Measurements from ENCODE around the gene DEGS2. TPM values are rescaled to one million over a fixed set of nuclear protein-coding genes. Genes with fewer than 3 reads are reported as not detected.
"Not testable (repeated sequence)": the region's sequence is repeated elsewhere in the genome, so short reads cannot be mapped to it uniquely, and the experiment has no call there.

Gene DEGS2
- total RNA-seq, 2 experiments from 2014 or later = 0.52 to 0.99 TPM

GRCh38 chr14:100172811-100173210 lies 13.4 kb upstream of the DEGS2 start:
- Mint-ChIP-seq H3K27ac (no peak overlapping the region), H3K36me3 (ENCODE audit: low read depth) (no peaks in the 10 kb centered on the region), H3K27me3 (ENCODE audit: low read depth) (no peaks in the 10 kb centered on the region), H3K4me3 (no peak overlapping the region), H3K4me1 (ENCODE audit: low read depth) (no peaks in the 10 kb centered on the region), H3K9me3 (no peaks in the 10 kb centered on the region)
- no peak for DNase-seq
- intact Hi-C loops (cut with micrococcal nuclease) = no loop called here
- CTCF ChIA-PET = interaction anchor here (0.7 kb wide), 2 partner anchors 18 to 97 kb away, joined by 3 read pairs; no protein-coding TSS in a partner anchor

DNA sequence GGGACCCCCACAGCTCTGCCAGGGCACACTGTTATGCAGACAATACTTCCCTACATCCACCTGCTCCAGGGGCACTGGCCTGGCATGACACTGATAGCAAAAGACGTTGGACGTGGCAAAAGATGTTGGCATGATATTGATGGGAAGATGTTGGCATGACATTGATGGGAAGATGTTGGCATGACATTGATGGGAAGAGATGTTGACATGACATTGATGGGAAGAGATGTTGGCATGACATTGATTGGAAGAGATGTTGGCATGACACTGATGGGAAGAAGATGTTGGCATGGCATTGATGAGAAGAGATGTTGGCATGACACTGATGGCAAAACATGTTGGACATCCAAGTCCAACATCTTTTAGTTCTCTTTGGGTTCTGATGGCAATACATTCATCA lies 11.4 kb upstream of the DEGS2 start:
- CTCF ChIA-PET = interaction anchor here (0.7 kb wide), 1 partner anchor 63 kb away, joined by 3 read pairs; no protein-coding TSS in a partner anchor
- Mint-ChIP-seq H3K36me3 (ENCODE audit: low read depth) (no peaks in the 10 kb centered on the region), H3K4me3 (no peak overlapping the region), H3K9me3 (no peaks in the 10 kb centered on the region), H3K4me1 (ENCODE audit: low read depth) (peaks cover 7% of the 10 kb centered on the region), H3K27me3 (ENCODE audit: low read depth) (no peaks in the 10 kb centered on the region), H3K27ac (no peak overlapping the region)
- DNase-seq = no peak
- intact Hi-C loops (cut with micrococcal nuclease) = no loop called here

DNA sequence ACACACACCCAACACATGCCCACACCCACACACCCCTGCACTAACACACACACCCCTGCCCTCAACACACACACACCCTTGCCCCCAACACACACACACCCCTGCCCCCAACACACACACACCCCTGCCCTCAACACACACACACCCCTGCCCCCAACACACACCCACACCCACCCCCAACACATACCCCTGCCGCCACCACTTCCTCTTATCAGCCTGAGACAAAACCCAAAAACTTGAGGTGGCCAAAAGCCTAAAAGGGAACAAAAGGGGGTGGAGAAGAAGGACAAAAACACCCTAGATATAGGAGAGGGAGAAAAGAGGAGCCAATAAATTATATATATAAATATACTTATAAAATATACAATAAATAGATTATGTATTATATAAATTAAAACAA lies 9.1 kb upstream of the DEGS2 start:
- Mint-ChIP-seq H3K36me3 (ENCODE audit: low read depth) (no peaks in the 10 kb centered on the region), H3K4me3 (no peak overlapping the region), H3K27ac (no peak overlapping the region), H3K9me3 (no peaks in the 10 kb centered on the region), H3K4me1 (ENCODE audit: low read depth) (peaks cover 8% of the 10 kb centered on the region), H3K27me3 (ENCODE audit: low read depth) (no peaks in the 10 kb centered on the region)
- CTCF ChIA-PET = no interaction called here
- intact Hi-C loops (cut with micrococcal nuclease) = no loop called here
- no peak for DNase-seq

GRCh38 chr14:100165831-100166440 lies 6.5 kb upstream of the DEGS2 start:
- Mint-ChIP-seq H3K9me3 (no peaks in the 10 kb centered on the region), H3K36me3 (ENCODE audit: low read depth) (no peaks in the 10 kb centered on the region), H3K27ac (no peak overlapping the region), H3K27me3 (ENCODE audit: low read depth) (peaks cover under 1% of the 10 kb centered on the region), H3K4me1 (ENCODE audit: low read depth) (peaks cover 8% of the 10 kb centered on the region), H3K4me3 (peak overlapping the region; percentile 74)
- intact Hi-C loops (cut with micrococcal nuclease) = no loop called here
- CTCF ChIA-PET = interaction anchor here (0.7 to 1.9 kb wide), 3 partner anchors 9 to 75 kb away, joined by 3 to 6 read pairs (median 4); no protein-coding TSS in a partner anchor
- no peak for DNase-seq

DNA sequence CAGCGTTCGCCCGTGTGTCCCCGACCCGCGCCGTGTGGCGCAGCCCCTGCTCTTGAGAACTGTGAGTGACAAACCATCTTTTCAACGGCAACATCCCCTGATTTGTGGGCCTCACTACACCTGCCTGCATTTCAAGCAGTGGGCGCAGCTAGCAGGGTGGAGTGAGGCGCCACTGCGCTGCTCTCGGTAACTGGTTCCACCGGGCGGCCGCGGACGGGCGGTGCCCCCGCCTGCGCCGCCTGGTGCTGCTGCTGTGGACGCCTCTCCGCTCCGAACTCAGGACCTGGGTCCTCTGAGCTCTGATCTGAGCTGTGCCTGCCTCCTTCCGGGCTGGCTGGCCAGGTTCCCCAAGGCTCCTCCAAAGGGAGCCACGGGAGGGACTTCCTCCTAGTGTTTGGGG lies 5.9 kb upstream of the DEGS2 start:
- no peak overlapping the region for H3K27ac Mint-ChIP-seq
- no peak overlapping the region for H3K4me3 Mint-ChIP-seq
- H3K27me3 Mint-ChIP-seq (ENCODE audit: low read depth) = peaks cover 3% of the 10 kb centered on the region

DNA sequence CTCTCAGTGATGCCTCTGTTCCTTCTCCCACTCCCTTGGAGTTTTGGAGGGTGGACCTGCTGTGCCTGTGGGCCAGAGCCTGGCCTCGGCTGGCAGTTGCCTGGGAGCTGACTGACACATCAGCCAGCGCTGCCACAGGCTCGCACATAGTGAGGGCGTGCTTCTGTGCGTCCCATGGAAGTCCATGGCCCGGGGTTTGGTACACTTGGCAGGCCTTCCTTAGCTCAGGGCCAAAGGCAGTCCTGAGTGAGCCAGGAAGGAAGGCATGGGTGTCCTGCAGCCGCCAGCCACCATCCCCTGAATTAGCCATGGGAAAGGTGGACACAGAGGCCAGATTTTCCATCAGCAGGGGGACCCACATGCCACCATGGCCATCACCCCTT lies 1.1 kb upstream of the DEGS2 start:
- CTCF ChIA-PET = no interaction called here

More for the DNA sequence above, 5.9 kb upstream of the DEGS2 start:
- intact Hi-C loops (cut with micrococcal nuclease) = no loop called here
- no peaks in the 10 kb centered on the region for H3K9me3 Mint-ChIP-seq
- H3K36me3 Mint-ChIP-seq (ENCODE audit: low read depth) = no peaks in the 10 kb centered on the region
- CTCF ChIA-PET = interaction anchor here (1.9 kb wide), 1 partner anchor 28 kb away, joined by 6 read pairs; no protein-coding TSS in a partner anchor
- H3K4me1 Mint-ChIP-seq (ENCODE audit: low read depth) = peaks cover 8% of the 10 kb centered on the region
- no peak for DNase-seq

DNA sequence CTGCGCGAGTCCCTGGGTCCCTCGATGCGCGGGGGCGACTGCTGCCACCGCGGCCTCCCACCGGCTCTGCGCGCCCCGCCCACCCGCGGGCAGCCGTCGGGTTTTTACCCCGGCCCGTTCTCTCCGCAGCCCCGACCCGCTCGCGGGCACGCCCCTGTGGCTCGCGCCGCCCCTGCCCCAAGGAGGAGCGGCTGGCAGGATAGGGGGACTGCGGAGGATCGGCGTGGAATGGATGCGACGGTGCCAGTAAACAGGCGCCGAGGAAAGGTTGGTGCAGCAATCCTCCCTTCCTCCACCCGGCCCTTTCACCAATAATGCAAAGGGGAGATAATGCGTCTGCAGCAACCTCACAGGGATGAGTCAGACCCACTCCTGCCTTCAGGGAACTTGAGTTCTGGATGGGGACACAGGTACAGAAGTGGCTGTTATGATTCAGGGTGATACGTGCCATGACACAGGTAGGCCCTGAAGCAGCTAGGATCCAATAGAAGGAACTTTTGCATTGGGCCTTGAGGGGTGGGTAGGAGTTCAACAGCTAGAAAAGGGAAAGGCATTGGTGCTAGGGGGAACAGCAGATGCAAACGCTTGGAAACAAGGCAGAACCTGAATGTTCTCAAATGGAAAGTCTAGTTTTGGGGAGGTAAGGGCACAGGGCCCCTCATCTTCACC lies 554 bp upstream of the DEGS2 start:
- H3K4me3 Mint-ChIP-seq = peak overlapping the region; percentile 57
- peaks cover 21% of the 10 kb centered on the region for H3K27me3 Mint-ChIP-seq (ENCODE audit: low read depth)
- CTCF ChIA-PET = no interaction called here
- intact Hi-C loops (cut with micrococcal nuclease) = loop anchor here (2.0 to 5.0 kb wide), 2 partner anchors 33 to 103 kb away; no protein-coding TSS in a partner anchor
- H3K4me1 Mint-ChIP-seq (ENCODE audit: low read depth) = peaks cover under 1% of the 10 kb centered on the region
- no peak for DNase-seq
- H3K27ac Mint-ChIP-seq = no peak overlapping the region
- peaks cover 2% of the 10 kb centered on the region for H3K36me3 Mint-ChIP-seq (ENCODE audit: low read depth)
- peaks cover 3% of the 10 kb centered on the region for H3K9me3 Mint-ChIP-seq

More for the DNA sequence above, 1.1 kb upstream of the DEGS2 start:
- H3K4me3 Mint-ChIP-seq = no peak overlapping the region
- H3K27me3 Mint-ChIP-seq (ENCODE audit: low read depth) = peaks cover 21% of the 10 kb centered on the region
- peaks cover 2% of the 10 kb centered on the region for H3K4me1 Mint-ChIP-seq (ENCODE audit: low read depth)
- DNase-seq = no peak
- intact Hi-C loops (cut with micrococcal nuclease) = no loop called here
- H3K9me3 Mint-ChIP-seq = no peaks in the 10 kb centered on the region
- H3K36me3 Mint-ChIP-seq (ENCODE audit: low read depth) = no peaks in the 10 kb centered on the region
- H3K27ac Mint-ChIP-seq = no peak overlapping the region

DNA sequence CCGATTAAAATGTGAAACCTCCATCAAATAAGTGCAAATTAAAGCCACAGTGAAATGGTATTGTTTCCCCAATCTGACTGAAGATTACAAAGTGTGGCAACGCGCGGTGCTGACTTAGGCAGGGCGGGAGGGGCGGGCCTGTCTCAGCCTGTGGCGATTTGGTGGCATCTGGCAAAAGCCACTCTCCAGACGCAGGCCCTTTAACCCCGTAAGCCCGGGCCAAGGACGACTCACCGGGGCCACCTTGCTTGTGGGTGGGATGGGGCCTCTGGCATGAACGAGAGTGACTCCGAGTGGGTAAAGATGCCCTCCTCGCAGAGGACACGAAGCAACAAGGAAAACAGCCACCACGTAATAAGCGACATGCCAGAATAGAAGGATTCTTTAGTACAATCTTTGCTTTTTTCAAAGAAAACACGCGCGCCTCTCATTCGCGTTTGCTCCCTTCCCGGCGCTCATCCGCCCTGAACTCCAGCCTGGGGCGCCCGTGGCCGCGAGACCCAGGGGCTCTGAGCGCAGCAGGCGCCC lies 815 bp downstream of the DEGS2 start:
- CTCF ChIA-PET = interaction anchor here (2.1 kb wide), 1 partner anchor 35 kb away, joined by 6 read pairs; no protein-coding TSS in a partner anchor
- peaks cover 21% of the 10 kb centered on the region for H3K27me3 Mint-ChIP-seq (ENCODE audit: low read depth)
- intact Hi-C loops (cut with micrococcal nuclease) = loop anchor here (2.0 to 5.0 kb wide), 2 partner anchors 34 to 101 kb away; no protein-coding TSS in a partner anchor

GRCh38 chr14:100157548-100158232 lies 1.8 kb downstream of the DEGS2 start:
- Mint-ChIP-seq H3K27me3 (ENCODE audit: low read depth) (peaks cover 21% of the 10 kb centered on the region), H3K4me3 (peak overlapping the region; percentile 40)
- CTCF ChIA-PET = interaction anchor here (2.1 to 3.5 kb wide), 2 partner anchors 15 to 36 kb away, joined by 6 to 14 read pairs; no protein-coding TSS in a partner anchor
- not testable (repeated sequence) for DNase-seq; H3K36me3 Mint-ChIP-seq (ENCODE audit: low read depth); H3K9me3 Mint-ChIP-seq; H3K4me1 Mint-ChIP-seq (ENCODE audit: low read depth); H3K27ac Mint-ChIP-seq
- intact Hi-C loops (cut with micrococcal nuclease) = loop anchor here (2.0 to 5.0 kb wide), 2 partner anchors 35 to 100 kb away; no protein-coding TSS in a partner anchor

More for the DNA sequence above, 815 bp downstream of the DEGS2 start:
- Mint-ChIP-seq H3K9me3 (peaks cover 10% of the 10 kb centered on the region), H3K36me3 (ENCODE audit: low read depth) (peaks cover 4% of the 10 kb centered on the region), H3K4me1 (ENCODE audit: low read depth) (no peaks in the 10 kb centered on the region), H3K4me3 (peak overlapping the region; percentile 55), H3K27ac (no peak overlapping the region)
- DNase-seq = no peak

DNA sequence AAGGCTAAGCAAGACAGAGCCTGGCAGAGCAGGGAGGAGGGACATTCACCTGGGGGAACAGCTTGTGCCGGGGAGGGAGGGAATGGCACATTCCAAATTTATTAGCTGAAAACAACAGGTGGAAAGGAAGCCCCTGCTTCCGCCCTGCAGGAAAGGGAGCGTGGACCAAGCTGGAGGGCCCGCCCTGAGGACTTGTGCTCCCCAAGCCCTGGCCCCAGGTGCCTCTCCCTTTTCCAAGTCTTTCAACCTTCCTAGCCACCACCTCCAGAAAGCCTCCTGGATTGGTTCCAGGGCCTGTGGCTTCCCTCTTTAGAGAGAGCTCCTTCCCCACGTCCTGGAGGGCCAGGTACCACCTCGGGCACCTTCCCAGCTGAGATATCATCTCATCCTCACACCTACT lies 2.7 kb downstream of the DEGS2 start:
- CTCF ChIA-PET = interaction anchor here (0.7 to 3.5 kb wide), 7 partner anchors 9 to 132 kb away, joined by 3 to 14 read pairs (median 4); no protein-coding TSS in a partner anchor
- intact Hi-C loops (cut with micrococcal nuclease) = loop anchor here (5.0 kb wide), 1 partner anchor 99 kb away; no protein-coding TSS in a partner anchor
- Mint-ChIP-seq H3K9me3 (peaks cover 10% of the 10 kb centered on the region), H3K27ac (no peak overlapping the region), H3K4me3 (no peak overlapping the region), H3K36me3 (ENCODE audit: low read depth) (peaks cover 4% of the 10 kb centered on the region), H3K27me3 (ENCODE audit: low read depth) (peaks cover 21% of the 10 kb centered on the region), H3K4me1 (ENCODE audit: low read depth) (no peaks in the 10 kb centered on the region)
- DNase-seq = no peak

DNA sequence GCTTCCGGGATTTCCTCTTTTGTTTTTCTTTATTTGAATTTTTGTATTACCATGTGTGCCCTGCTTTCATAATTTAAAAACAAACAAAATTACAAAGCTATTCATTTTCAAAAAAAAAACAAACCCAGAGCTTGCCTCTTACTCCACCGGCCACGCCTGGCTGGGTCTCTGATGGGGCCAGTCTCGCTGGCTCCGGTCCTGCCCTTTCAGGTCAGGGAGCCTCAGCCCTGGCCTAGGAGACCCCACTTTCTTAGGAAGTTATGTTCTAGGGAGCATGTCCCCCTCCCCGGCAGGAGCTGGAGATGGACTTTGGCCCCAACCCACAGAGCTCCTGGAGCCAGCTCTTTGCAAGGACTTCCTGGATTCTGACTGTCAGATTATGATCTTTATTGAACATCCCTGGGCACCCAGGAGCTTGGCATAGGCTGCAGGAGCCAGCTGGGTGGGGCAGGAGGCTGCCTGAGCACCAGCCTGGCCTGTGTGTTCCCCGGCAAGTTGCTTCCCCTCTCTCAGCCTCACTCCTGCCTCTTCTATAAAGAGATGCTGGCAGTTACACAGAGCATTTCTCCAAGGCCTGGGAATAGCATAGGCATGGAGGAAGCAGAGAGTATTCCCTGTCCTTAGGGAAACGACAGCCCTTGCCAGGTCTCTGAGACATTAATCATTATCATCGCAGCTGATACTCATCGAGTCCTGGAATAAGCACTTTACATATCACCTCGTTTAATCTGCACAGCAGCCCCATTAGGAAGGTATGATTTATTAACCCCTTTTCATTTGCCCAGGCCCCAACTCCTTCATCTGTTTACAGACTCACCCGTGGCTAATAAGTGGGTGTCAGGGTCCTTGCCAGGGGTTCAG lies 3.5 kb downstream of the DEGS2 start:
- CTCF ChIA-PET = interaction anchor here (0.6 to 3.5 kb wide), 22 partner anchors 13 to 202 kb away, joined by 3 to 14 read pairs (median 4); no protein-coding TSS in a partner anchor

More for the DNA sequence above, 3.5 kb downstream of the DEGS2 start:
- intact Hi-C loops (cut with micrococcal nuclease) = loop anchor here (2.0 to 5.0 kb wide), 2 partner anchors 83 to 99 kb away; no protein-coding TSS in a partner anchor
- peaks cover 10% of the 10 kb centered on the region for H3K9me3 Mint-ChIP-seq
- peaks cover 4% of the 10 kb centered on the region for H3K36me3 Mint-ChIP-seq (ENCODE audit: low read depth)
- H3K27ac Mint-ChIP-seq = no peak overlapping the region
- DNase-seq = no peak
- H3K4me1 Mint-ChIP-seq (ENCODE audit: low read depth) = no peaks in the 10 kb centered on the region
- H3K4me3 Mint-ChIP-seq = no peak overlapping the region
- H3K27me3 Mint-ChIP-seq (ENCODE audit: low read depth) = peaks cover 21% of the 10 kb centered on the region
